CD4-positive, alpha-beta memory T cell (primary cell): Measurements from ENCODE around the gene STARD7. TPM values are rescaled to one million over a fixed set of nuclear protein-coding genes. Genes with fewer than 3 reads are reported as not detected.

Experiments used
- CTCF ChIA-PET: fragments of 350-600 bp; sonication (Branson Sonifier 250); formaldehyde crosslinking; loops from one replicate; lab custom pipeline; 2021; ENCODE audit warnings: inconsistent platforms; ENCODE audit not compliant: partially characterized antibody; lab: Charles Lee
- POLR2A ChIA-PET: fragments of 350-600 bp; sonication (Branson Sonifier 250); formaldehyde crosslinking; loops from one replicate; lab custom pipeline; 2021; ENCODE audit not compliant: partially characterized antibody; lab: Charles Lee
- DNase-seq, 5 donors: peaks; one replicate each; pipeline versions ENCODE4 v3.0.0 to v3.0.0-alpha.2; 2020 to 2022; ENCODE audit warnings: mixed read lengths in 1 of 5
- H3K27ac ChIP-seq: one replicate; pipeline ENCODE4 v1.7.0; 2013; ENCODE audit warnings: low read depth, low read length
- H3K27me3 ChIP-seq: 2 replicates; pipeline ENCODE4 v1.7.0; 2013; ENCODE audit warnings: mild to moderate bottlenecking, low read length, moderate library complexity; ENCODE audit not compliant: insufficient read depth
- H3K36me3 ChIP-seq: 2 replicates; pipeline ENCODE4 v1.7.0; 2013; ENCODE audit warnings: mild to moderate bottlenecking, low read length, moderate library complexity; ENCODE audit not compliant: insufficient read depth
- H3K4me1 ChIP-seq: 2 replicates; pipeline ENCODE4 v1.7.0; 2013; ENCODE audit warnings: mild to moderate bottlenecking, low read length, moderate library complexity; ENCODE audit not compliant: insufficient read depth
- H3K4me3 ChIP-seq, 2 donors: one replicate each; pipeline ENCODE4 v1.7.0; 2013; ENCODE audit warnings: low read length in 2 of 2, mild to moderate bottlenecking in 1 of 2
- H3K9me3 ChIP-seq, 2 donors: one replicate each; pipeline ENCODE4 v1.7.0; 2013; ENCODE audit warnings: low read length in 2 of 2, control low read depth in 1 of 2; ENCODE audit not compliant: control insufficient read depth in 1 of 2
- H3K27ac Mint-ChIP-seq, 7 donors: one replicate each; pipeline ENCODE4 v1.8.0; 2020 to 2021; ENCODE audit warnings: mixed read lengths in 7 of 7, mild to moderate bottlenecking in 6 of 7, inconsistent platforms in 3 of 7, moderate library complexity in 3 of 7
- H3K27me3 Mint-ChIP-seq, 2 donors: one replicate each; pipeline ENCODE4 v1.8.0; 2020 to 2021; ENCODE audit warnings: mixed read lengths in 2 of 2
- H3K36me3 Mint-ChIP-seq, 2 donors: one replicate each; pipeline ENCODE4 v1.8.0; 2020 to 2021; ENCODE audit warnings: mixed read lengths in 2 of 2, inconsistent platforms in 1 of 2, mild to moderate bottlenecking in 1 of 2
- H3K4me1 Mint-ChIP-seq, 4 donors: one replicate each; pipeline ENCODE4 v1.8.0; 2020 to 2021; ENCODE audit warnings: mixed read lengths in 4 of 4, mild to moderate bottlenecking in 1 of 4
- H3K4me3 Mint-ChIP-seq, 8 donors: one replicate each; pipeline ENCODE4 v1.8.0; 2020 to 2021; ENCODE audit warnings: mixed read lengths in 8 of 8, mild to moderate bottlenecking in 7 of 8, moderate library complexity in 6 of 8, inconsistent platforms in 3 of 8
- H3K9me3 Mint-ChIP-seq, 8 donors: one replicate each; pipeline ENCODE4 v1.8.0; 2020 to 2021; ENCODE audit warnings: mixed read lengths in 8 of 8, mild to moderate bottlenecking in 5 of 8, inconsistent platforms in 3 of 8, moderate library complexity in 1 of 8
- intact Hi-C: fragments of 100-400 bp; cut with micrococcal nuclease; formaldehyde crosslinking; loops from one replicate; pipeline ENCODE4 v1.15.1; 2023
- polyA plus RNA-seq, 2 donors: library from polyadenylated mRNA; unstranded; fragments of 300-500 nt; fragmentation: Illumina TruSeq; gene quantifications; one replicate each; pipeline ENCODE4 v1.2.3, GENCODE V29; 2021
- total RNA-seq, 2 experiments: library from RNA; stranded (reverse); gene quantifications; one replicate each; pipeline ENCODE4 v1.2.3, GENCODE V29; 2021

The STARD7 gene
- total and polyA plus RNA-seq, 4 experiments from 2014 or later = 84.9 to 196 (median 101) TPM

DNA sequence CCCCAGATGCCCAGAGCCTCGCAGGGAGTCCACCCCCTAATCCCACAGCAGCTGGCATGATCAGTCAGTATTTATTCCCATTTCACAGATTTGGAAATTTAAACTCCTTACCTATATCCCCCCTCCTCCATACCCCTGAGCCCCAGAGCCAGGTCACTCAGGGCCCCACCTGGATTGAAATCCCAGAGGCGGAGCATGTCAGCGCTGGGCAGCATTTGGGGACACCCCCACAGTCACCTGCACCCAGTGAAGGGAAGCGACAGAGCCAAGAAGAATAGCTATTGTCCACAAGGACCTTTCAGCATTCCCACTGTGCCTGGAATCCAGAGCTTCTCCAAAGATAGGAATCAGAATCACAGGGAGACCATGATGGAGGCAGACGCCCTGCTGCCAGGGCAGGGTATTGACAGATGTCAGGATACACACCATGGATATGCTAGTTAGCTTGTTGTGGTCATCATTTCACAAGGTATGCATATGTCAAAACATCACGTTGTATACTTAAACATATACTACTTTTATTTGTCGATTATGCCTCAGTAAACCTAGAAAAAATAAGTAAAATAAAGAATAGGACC is 69.4 kb downstream of the STARD7 start:
- Mint-ChIP-seq H3K4me1 (peaks cover 13 to 41% (median 23%) of the 10 kb centered on the region in 4 donors), H3K4me3 (no peak overlapping the region), H3K9me3 (peaks cover 0 to 3% (median 0%) of the 10 kb centered on the region in 8 donors), H3K27ac (peak overlapping the region in 6 of 7 donors; percentile 57 to 96 (median 67)), H3K36me3 (peaks cover 7 to 30% of the 10 kb centered on the region in 2 donors), H3K27me3 (no peaks in the 10 kb centered on the region)
- ChIA-PET POLR2A (interaction anchor here (0.9 to 4.0 kb wide), 11 partner anchors 9 to 125 kb away, joined by 3 to 113 read pairs (median 7); no protein-coding TSS in a partner anchor), CTCF (interaction anchor here (0.6 to 14.8 kb wide), 22 partner anchors 9 to 455 kb away, joined by 3 to 648 read pairs (median 6); partner anchors contain the start of gene ADRA2B)
- no peak overlapping the region for H3K27ac ChIP-seq
- H3K4me1 ChIP-seq = peaks cover 25% of the 10 kb centered on the region
- H3K9me3 ChIP-seq = no peaks in the 10 kb centered on the region
- DNase-seq = peak in 1 of 5 donors; percentile 37
- intact Hi-C loops = no loop called here
- no peak overlapping the region for H3K4me3 ChIP-seq
- peaks cover 6% of the 10 kb centered on the region for H3K36me3 ChIP-seq
- H3K27me3 ChIP-seq = no peaks in the 10 kb centered on the region

DNA sequence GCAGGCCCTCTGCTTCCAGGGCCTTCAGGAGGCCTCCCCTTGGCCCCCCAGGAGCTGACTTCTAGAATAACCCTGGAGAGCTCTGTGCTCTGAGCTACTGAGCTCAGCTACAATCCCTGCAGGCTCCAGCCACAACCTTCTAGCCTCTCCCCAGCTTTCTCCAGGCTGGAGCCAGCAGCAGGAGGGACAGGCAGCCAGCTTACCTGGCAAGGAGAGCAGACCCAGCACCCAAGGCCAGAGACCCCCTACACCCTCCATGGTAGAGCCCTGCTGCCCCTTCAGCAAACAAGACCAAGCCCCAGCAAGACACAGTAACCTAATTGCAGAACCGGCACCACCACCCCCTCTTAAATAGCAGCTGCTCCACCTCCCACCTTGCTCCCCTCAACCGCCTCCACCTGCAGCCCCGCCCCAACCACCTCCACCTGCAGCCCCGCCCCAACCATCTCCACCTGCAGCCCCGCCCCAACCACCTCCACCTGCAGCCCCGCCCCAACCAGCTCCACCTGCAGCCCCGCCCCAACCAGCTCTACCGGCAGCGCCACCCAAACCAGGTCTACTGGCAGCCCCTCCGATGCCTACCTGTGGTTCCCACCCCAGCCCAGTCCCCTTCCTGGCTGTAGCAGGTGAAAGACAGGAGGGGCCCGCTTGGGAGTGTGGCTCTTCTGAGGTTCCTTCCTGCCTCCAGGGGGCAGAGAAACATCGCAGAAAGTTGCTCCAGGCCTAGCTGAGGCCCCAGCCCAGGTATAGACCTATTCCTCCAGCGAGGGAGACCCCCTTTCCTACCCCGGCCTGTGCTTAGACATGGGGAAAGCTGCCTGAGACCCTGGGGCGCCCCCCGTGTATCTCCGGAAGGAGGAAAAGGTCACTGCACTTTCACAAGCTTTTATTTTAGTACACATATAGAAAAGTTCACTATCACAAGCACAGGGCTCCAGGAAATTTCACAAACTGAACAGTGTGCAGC is 70.2 kb downstream of the STARD7 start, which contains the start of gene ASTL:
ASTL (minus strand) TSS at position 324 of the 967 bp plus-strand sequence; CDS start at position 258, 66 bp downstream.
- H3K27ac Mint-ChIP-seq = peak within 1 kb of the TSS in 6 of 7 donors; percentile 60 to 96 (median 72)
- ChIA-PET POLR2A (interaction anchor here (0.6 to 4.0 kb wide), 13 partner anchors 8 to 162 kb away, joined by 3 to 113 read pairs (median 7); no protein-coding TSS in a partner anchor), CTCF (interaction anchor here (0.6 to 14.8 kb wide), 24 partner anchors 10 to 456 kb away, joined by 3 to 648 read pairs (median 6); partner anchors contain the start of gene ADRA2B)
- DNase-seq = peak; percentile 60 to 74 (median 69)
- intact Hi-C loops = loop anchor here (1.0 kb wide), 2 partner anchors 36 to 70 kb away; partner anchors contain the start of gene STARD7
- Histone ChIP-seq H3K4me1 (peaks cover 17% of the 10 kb centered on the region), H3K9me3 (no peaks in the 10 kb centered on the region), H3K27me3 (no peaks in the 10 kb centered on the region), H3K36me3 (peaks cover 4% of the 10 kb centered on the region), H3K4me3 (no peak within 1 kb of the TSS), H3K27ac (no peak within 1 kb of the TSS)
- H3K27me3 Mint-ChIP-seq = no peaks in the 10 kb centered on the region
- peaks cover 7 to 23% of the 10 kb centered on the region in 2 donors for H3K36me3 Mint-ChIP-seq
- peak within 1 kb of the TSS in 1 of 8 donors; percentile 10 for H3K4me3 Mint-ChIP-seq
- peaks cover 13 to 35% (median 16%) of the 10 kb centered on the region in 4 donors for H3K4me1 Mint-ChIP-seq
- H3K9me3 Mint-ChIP-seq = no peaks in the 10 kb centered on the region

DNA sequence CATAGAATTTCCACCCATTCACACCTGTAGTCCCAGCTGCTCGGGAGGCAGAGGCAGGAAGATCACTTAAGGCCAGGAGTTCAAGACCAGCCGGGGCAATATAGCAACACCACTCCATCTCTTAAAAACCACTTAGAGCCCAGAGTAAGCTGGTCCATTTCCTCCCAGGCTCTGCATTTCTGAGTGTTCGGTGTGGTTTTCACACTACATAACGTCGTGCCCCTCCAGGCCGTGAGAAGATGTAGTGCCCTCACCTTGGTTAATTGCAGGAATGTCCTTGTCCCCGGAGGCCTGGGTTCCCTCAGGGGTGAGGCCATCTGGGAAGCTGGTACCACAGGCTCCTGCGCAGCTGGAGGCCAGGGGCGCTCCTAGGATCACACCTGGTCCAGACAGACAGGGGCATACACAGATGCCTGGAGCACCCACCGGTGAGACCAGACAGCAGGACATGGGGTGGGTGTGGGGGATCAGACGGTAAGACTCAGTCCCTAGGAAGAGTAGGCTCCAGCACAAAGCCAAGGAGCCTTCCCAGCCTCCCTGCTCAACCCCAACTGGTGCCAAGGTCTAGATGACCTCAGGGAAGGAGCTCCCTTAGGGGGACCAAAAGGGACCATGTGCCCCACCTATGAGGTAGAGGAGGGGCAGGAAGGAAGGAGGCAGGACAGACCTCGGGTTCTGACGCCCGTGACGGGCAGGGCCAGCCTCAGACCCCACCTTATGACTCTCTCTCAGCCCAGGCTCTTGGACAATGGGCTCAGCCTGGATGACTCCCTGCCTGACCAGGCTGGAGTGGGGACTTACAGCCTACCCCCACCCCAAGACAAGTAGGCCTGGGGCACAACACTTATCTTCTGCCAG is 71.1 kb downstream of the STARD7 start:
- no peaks in the 10 kb centered on the region for H3K27me3 ChIP-seq
- intact Hi-C loops = loop anchor here (1.0 kb wide), 2 partner anchors 37 to 71 kb away; partner anchors contain the start of gene STARD7
- H3K9me3 ChIP-seq = no peaks in the 10 kb centered on the region
- H3K27ac ChIP-seq = no peak overlapping the region
- Mint-ChIP-seq H3K27me3 (no peaks in the 10 kb centered on the region), H3K27ac (peak overlapping the region in 3 of 7 donors; percentile 56 to 96 (median 66)), H3K36me3 (peaks cover 4 to 16% of the 10 kb centered on the region in 2 donors), H3K4me1 (peaks cover 8 to 26% (median 10%) of the 10 kb centered on the region in 4 donors), H3K9me3 (no peaks in the 10 kb centered on the region), H3K4me3 (peak overlapping the region in 1 of 8 donors; percentile 54)
- DNase-seq = peak in 1 of 5 donors; percentile 25
- peaks cover 8% of the 10 kb centered on the region for H3K4me1 ChIP-seq
- H3K4me3 ChIP-seq = no peak overlapping the region
- ChIA-PET POLR2A (interaction anchor here (1.0 to 4.0 kb wide), 7 partner anchors 9 to 37 kb away, joined by 3 to 113 read pairs (median 7); no protein-coding TSS in a partner anchor), CTCF (interaction anchor here (0.6 to 14.8 kb wide), 18 partner anchors 10 to 145 kb away, joined by 3 to 648 read pairs (median 8); no protein-coding TSS in a partner anchor)
- no peaks in the 10 kb centered on the region for H3K36me3 ChIP-seq

DNA sequence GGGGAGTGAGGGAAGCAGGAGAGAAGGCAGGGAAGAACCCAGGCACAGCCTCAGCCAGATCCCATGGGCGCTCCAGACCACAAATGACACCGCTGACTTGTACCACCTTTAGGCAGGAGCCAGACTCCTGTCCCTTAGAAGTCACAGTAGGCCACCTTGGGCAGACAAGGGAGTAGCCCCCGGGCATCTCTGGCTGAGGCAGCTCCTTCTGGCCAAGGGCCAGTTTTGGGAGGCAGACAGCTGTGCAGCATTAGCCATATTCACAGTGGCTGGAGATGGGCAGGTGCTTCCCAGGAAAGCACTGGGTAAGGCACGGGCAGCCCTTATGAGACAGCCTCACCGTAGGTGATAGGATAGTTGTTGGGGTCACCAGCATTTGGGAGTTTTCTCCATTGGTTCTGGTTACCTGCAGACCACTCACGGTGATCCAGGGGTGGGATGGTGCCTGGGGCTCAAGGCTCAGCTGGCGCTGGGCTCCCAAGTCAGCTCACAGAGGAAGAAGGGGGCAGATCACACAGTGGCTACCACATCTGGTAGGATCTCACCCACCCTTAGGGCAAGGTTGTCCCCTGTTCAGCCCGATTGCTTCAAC is 72.4 kb downstream of the STARD7 start:
- ChIA-PET POLR2A (interaction anchor here (2.9 to 4.0 kb wide), 2 partner anchors 19 to 38 kb away, joined by 9 to 113 read pairs; no protein-coding TSS in a partner anchor), CTCF (interaction anchor here (1.3 to 14.8 kb wide), 4 partner anchors 16 to 139 kb away, joined by 3 to 648 read pairs (median 41); no protein-coding TSS in a partner anchor)
- no peak overlapping the region for H3K4me3 ChIP-seq
- DNase-seq = no peak
- H3K9me3 Mint-ChIP-seq = no peaks in the 10 kb centered on the region
- no peak overlapping the region for H3K27ac ChIP-seq
- no peaks in the 10 kb centered on the region for H3K9me3 ChIP-seq
- no peak overlapping the region for H3K4me3 Mint-ChIP-seq
- no peaks in the 10 kb centered on the region for H3K27me3 ChIP-seq
- peaks cover 0 to 21% (median 4%) of the 10 kb centered on the region in 4 donors for H3K4me1 Mint-ChIP-seq
- peaks cover 4 to 12% of the 10 kb centered on the region in 2 donors for H3K36me3 Mint-ChIP-seq
- peak overlapping the region in 2 of 7 donors; percentile 59 to 96 for H3K27ac Mint-ChIP-seq
- H3K4me1 ChIP-seq = no peaks in the 10 kb centered on the region
- H3K36me3 ChIP-seq = no peaks in the 10 kb centered on the region
- intact Hi-C loops = no loop called here
- no peaks in the 10 kb centered on the region for H3K27me3 Mint-ChIP-seq

DNA sequence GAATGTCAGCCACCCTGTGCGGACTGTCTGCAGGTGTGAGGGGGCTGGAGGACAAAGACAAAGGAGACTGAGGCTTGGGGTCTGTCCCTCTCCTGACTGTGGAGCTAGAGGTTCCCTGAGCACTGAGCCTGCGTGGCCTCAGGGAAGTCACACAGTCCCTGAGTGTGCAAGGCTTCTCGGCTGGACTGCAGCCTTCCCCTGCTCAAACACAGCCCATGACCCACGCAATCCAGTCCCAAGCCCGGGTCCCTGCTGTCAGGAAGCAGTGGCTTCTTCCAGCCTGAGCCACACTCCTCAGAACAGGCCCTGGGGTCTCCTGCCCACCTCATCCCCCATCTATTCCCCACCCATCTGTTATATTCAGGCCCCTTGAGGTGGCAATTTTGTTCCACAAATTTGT is 73.0 kb downstream of the STARD7 start:
- Mint-ChIP-seq H3K27ac (peak overlapping the region in 1 of 7 donors; percentile 96), H3K4me3 (no peak overlapping the region), H3K4me1 (peaks cover 0 to 20% (median 5%) of the 10 kb centered on the region in 4 donors), H3K9me3 (no peaks in the 10 kb centered on the region), H3K36me3 (peaks cover 4 to 15% of the 10 kb centered on the region in 2 donors), H3K27me3 (no peaks in the 10 kb centered on the region)
- Histone ChIP-seq H3K9me3 (no peaks in the 10 kb centered on the region), H3K4me3 (no peak overlapping the region), H3K27me3 (no peaks in the 10 kb centered on the region), H3K27ac (no peak overlapping the region), H3K36me3 (no peaks in the 10 kb centered on the region), H3K4me1 (no peaks in the 10 kb centered on the region)
- intact Hi-C loops = no loop called here
- no peak for DNase-seq
- POLR2A ChIA-PET = interaction anchor here (1.1 kb wide), 1 partner anchor 38 kb away, joined by 4 read pairs; no protein-coding TSS in a partner anchor
- CTCF ChIA-PET = interaction anchor here (1.0 to 14.8 kb wide), 3 partner anchors 39 to 143 kb away, joined by 3 to 648 read pairs (median 39); no protein-coding TSS in a partner anchor
